NCI-H1436 (cell line): ENCODE measurements around the gene TRIM65.
A peak's percentile ranks its signal among the peaks of the same experiment; 100 is the strongest.

Experiments used
- DNase-seq: peaks from one replicate; lab custom pipeline; 2025; lab: John Stamatoyannopoulos, UW

TRIM65 gene

GRCh38 chr17:75896415-75897159 is at the start of gene TRIM65:
Gene TRIM65, minus strand, starts transcription at chr17:75896951. Its CDS starts 14 bp downstream, at chr17:75896937.
- peak; percentile 79 for DNase-seq

DNA sequence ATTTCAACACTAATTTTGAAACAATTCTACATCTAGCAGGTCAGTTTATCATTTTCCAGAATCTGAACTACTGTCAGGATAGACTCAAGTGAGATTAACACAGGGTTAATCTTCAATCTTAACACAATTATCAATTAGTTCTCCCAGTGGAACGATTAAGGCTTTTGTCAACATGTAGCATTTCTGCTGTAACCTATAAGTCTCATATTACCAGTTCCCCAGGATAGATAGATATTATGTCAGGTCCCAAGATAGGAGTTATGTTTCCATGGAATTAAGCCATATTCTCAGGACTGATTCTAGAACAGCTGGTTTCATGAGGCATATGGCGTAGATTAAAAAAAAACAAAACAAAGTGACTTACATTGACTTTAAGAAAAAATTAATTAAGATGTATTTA is 48.5 kb upstream of the TRIM65 start:
- DNase-seq = no peak

DNA sequence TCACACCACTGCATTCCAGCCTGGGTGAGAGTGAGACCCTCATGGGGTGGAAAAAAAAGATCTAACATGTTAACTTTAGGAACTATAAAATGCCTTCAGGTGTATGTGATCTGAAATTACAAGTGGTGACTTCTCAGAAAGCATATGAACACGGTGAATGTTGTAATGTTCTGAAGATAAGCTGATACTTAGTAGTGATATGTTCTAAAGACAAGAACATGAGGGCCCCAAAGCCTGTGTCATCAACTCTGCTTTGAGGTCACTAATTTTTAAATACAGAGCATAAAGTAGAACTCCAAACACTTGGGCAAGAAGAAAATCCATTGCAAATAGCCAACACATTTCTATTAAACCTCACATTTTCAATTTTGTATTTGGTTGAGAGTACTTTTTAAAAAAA is 46.7 kb upstream of the TRIM65 start:
- no peak for DNase-seq

DNA sequence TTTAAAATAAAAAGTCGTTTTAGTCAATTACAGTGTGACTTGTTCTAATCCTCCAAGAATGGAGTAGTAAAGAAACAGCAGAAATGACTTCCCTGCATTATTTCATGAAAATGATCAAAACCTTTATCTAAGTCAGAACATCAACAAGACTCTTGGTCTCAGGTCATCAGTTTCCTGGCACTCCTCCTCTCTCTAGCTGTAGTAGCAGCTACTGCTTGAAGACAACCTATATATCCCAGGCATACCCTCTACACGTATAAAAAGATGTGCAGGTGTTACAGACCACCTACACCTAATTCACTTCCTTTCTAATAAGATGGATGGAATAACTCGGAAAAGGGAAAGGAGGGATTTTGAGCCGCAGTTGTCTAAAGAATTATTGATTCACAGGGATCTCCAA is 45.7 kb upstream of the TRIM65 start:
- DNase-seq = no peak

DNA sequence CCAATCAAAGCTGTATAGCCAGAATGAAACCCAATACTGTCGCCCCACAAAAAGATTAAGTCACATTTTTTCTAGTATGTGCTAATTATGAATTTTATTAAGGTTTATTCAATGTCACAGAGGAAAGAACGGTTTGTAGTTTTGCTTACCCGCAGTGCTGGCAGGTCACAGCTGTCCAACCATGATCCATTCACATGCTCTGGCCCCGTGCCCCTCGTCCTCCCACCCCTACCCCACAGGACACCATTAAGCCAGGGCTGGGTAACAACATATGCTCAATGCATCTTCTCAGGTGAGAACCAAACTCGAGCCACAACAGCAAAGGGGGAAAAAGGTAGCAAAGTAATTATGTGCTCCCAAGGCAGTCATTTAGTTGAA is 44.7 kb upstream of the TRIM65 start:
- DNase-seq = no peak

GRCh38 chr17:75940727-75941441 is 44.1 kb upstream of the TRIM65 start, which contains the start of gene FBF1:
Gene FBF1, minus strand, starts transcription at chr17:75941042. Its CDS starts 2,893 bp downstream, at chr17:75938149.
- peak; percentile 94 for DNase-seq

DNA sequence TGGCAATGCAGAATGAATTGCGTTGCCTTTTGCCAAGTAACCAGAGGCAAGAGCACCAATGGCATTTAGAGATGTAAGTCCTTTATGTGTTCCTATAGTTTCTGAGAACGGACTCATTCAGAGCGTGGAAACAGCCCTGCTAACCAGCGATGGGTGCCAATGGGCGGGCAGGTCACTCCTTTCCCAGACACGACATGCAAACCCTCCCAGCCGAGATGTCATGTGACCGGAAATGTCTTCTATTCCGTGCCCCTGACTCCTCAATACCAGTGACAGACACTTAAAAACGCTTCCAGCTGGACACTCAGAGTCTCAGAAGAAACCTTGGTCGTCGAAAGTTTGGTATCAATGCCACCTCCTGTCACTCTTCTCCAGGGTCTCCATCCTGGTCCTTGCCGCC is 40.9 kb upstream of the TRIM65 start:
- DNase-seq = no peak

DNA sequence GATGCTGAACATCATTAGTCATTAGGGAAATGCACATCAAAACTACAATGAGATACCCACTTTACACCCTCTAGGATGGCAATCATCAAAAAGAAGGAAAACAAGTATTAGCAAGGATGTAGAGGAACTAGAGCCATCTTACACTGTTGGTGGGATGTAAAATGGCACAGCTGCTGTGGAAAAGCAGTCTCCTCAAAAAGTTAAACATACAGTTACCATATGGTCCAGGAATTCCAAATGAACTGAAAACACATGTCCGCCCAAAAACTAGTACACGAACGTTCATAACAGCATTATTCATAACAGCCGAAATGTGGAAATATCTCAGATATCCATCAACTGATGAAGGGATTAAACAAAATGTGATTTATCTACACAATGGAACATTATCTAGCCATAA is 37.1 kb upstream of the TRIM65 start:
- DNase-seq = no peak

DNA sequence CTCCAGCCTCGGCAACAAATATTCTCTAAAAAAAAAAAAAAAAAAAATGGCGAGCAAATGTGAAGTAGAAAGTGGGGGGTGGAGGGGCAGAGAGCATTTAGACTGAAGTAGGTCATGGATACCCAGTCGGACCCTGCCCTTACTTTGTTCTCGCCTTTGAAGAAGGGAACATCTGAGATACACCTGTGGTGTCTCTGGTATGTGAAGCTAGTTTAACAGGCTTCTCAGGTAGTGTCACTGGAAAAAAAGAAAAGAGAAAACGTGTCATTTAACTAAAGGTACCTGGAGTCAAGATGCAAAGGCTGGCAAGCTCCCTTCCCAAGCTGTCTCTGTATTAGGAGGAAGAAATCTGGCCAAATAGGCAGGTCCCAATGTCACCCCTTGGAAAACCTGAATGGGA is 36.1 kb upstream of the TRIM65 start:
- DNase-seq = no peak

- no peak for DNase-seq
These were observed 34.3 kb upstream of the TRIM65 start for GRCh38 chr17:75931062-75931461.

DNA sequence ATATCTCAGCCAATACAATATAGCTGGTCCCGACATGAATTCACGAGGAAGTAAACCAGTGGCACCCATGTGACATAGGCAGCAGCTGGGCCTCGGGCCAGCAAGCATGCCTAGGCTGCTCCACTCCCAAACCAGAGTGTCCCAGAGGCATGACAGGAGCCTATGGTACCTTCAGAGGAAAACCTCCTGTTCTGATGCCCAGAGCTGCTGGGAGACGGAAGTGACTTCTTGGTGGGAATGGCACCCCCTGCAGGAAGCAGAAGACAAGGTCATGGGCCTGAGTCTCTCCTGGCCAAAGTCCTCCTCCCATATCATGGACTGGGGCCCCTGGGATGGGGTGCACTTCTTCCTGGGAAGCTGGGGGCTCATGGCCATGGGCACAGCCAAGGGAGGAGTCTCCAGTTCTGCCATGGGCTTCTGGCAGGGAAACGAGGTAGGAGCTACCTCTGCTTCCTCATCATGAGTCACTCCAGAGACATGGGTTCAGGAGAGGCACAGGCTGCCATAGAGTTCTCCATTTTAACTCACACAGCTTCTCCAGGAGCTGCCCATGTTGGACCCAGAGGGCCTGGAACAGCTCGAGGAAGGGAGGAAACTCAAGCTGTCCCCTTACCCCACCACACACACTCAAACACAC is 30.7 kb upstream of the TRIM65 start:
- peak; percentile 28 for DNase-seq

DNA sequence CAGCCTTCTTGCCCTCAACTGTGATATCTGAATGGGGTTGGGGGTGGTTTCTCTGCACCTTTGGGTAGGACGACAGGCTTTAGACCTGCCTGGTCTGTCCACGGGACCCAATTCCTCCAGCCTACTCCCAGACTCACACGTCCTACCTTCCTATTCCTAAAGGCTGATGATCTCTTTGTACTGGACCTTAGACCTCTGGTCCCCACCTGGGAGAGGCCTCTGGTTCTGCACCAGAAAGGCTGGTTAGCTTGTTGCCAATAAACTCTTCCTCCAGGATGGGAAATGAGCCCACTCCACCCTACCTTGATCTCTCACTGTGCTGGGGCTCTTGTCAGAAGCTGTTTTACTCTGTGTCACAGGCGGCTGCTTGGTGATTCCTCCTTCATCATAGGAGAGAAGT is 29.7 kb upstream of the TRIM65 start:
- DNase-seq = no peak

DNA sequence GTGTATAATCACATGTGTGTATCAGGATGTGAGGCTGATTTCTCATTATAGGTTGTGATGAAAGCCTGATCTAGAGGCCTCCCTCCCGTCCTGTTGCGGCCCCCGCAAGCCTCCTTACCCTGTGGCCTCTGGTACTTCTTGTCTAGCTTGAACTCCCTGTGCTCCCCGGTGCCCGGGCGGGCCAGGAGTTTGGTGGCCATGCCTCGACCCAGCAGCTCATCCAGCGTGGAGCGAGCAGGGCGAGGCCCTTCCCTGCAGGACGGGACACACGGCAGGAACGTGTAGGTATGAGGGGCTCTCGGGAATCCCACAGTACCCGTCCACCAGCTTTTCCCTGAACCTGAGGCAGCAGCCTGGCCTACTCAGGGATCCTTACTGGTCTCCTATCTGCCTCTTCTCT is 29.2 kb upstream of the TRIM65 start:
- no peak for DNase-seq

DNA sequence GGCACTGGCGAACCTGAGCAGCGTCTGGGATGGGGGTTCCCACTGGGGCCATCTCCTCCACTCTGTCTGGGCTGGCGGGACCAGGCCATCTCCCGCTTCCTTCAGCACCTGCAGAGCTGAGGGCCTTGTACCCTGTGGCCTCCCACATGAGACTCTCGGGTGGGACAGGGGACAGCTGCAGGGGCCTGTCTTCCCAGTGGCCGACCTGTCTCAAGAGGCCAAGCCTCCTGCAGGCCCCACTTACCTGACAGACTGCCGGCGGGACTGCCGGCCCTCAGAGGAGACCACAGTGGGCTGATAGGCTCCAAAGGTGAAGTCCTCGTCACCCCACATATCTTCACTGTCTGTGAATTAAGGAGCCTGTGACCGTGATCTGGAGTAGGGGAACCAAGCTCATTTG is 28.4 kb upstream of the TRIM65 start:
- DNase-seq = no peak

DNA sequence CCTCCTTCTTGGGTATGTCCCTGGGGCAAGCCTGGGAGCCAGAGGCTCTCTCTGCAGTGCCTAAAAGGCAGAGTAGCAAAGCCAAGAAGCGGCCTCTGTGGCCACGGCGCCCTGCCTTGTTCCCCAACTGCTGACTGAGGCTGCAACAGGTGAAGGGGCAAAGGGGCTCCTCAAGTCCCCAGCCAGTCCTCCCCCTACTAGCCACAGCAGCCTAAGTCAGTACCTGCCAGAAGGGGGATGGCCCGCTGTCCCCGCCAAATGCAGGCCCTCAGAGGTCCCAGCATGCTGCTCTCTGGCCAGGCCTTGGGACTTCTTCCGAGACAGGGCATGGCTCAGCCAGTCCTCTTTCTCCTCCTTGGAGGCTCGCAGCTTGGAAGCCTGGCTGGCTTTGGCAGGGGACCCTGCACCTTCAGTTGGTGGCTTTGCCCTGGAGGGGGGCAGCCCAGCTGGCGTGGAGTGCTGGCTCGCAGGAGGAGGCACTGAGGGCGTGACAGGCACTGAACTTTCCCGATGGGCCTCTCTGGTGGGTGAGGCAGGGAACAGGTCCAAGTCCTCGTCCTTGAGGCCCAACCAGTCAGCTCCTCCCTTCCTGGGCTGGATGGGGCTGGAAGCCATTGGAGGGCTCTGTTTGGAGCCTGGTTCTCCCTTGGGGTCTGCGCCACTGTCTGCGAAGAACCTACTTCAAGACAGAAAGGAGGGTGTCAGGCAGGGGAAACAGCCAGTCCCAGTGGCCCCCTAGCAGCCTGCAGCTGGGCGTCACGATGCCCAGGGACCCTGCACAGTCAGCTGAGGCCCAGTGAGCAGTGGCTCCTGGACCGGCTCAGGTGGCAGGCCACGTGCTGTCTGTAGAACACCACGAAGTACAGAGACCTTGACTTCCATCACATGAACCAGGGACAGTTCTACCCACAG is 26.5 kb upstream of the TRIM65 start:
- DNase-seq = no peak

GRCh38 chr17:75922173-75922961 is 25.6 kb upstream of the TRIM65 start:
- DNase-seq = no peak

- no peak for DNase-seq
These were observed 24.8 kb upstream of the TRIM65 start for GRCh38 chr17:75921596-75921995.

- DNase-seq = no peak
These were observed 23.4 kb upstream of the TRIM65 start for GRCh38 chr17:75920045-75920560.

DNA sequence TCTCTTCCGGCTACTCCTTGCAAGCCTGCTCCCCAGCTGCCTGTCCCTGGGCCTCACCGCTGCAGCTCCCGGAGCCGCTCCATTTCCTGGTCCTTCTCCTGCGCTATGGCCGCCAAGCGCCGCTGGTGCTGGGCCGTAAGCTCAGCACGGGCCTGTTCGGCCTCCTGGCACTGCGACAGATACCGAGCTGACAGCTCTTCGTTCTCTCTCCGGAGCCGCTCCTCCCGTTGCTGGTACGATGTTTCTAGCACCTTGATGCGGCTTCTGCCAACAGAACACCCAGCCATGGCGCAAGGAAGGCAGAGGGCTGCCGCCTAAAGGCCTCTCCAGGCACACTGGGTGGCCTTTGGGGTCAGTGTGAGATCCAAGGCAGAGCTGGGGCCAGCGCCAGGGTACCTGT is 22.9 kb upstream of the TRIM65 start:
- no peak for DNase-seq

DNA sequence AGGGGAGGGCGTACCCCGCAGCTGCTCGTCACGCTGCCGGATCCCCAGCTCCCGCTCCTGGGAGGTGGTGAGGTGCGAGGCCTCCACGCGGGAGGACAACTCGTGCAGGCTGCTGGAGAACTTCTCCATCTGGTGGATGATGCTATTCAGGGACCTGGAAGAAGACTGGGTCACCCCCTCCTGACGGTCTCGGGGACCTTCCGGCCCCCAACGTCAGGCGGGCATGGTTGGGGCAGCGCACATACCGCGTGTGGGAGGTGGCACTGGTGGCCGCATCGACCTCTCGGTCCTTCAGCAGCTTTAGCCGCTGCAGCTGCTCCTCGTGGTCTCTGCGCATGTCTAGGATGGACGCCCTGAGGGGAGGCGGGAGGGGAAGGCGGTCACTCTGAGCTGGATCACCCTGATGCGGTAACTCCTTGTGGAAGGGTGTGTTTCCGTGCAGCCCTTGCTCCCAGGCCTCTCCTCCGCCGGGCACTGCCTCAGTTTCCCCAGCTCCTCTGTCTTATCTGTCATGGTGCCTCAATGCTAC is 21.2 kb upstream of the TRIM65 start:
- DNase-seq = no peak
